GM19455 (cell line): ENCODE results near the gene IL23A.
"Not testable (repeated sequence)": the region's sequence is repeated elsewhere in the genome, so short reads cannot be mapped to it uniquely, and the experiment has no call there.

Experiments used
- ATAC-seq: cut with Tn5 transposase; IDR thresholded peaks from one replicate; pipeline ENCODE4 v1.9.1; 2021; ENCODE audit not compliant: unreplicated experiment

Gene IL23A

DNA sequence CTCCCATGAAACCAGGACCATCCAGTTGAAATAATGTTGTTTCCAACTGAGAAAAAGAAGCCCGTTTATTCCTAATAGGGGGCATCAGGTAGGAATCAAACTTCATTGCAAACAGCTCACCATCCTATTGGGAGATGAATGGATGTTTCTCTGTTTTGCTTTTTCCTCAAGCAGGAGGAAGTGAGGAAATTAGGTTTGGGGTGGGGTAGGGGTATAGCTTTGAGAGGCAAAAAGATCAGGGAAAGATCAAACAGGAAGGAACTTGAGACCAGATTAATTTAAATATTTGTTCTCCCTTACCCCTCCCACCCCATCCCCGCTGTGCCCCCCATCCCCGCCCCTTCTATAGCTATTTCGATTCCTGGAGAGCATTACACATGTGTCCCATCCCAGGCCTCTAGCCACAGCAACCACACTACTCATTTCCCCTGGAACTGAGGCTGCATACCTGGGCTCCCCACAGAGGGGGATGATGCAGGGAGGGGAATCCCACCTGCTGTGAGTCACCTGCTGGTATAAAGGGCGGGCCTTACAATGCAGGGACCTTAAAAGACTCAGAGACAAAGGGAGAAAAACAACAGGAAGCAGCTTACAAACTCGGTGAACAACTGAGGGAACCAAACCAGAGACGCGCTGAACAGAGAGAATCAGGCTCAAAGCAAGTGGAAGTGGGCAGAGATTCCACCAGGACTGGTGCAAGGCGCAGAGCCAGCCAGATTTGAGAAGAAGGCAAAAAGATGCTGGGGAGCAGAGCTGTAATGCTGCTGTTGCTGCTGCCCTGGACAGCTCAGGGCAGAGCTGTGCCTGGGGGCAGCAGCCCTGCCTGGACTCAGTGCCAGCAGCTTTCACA lies at the start of gene IL23A:
Gene IL23A, plus strand, starts transcription at position 577 of the 850 bp plus-strand sequence. Its CDS starts 161 bp downstream, at position 738.
- ATAC-seq: no peak

- no peak for ATAC-seq
Measured at GRCh38 chr12:56293795-56294194, 44.9 kb upstream of the IL23A start.

- ATAC-seq: no peak
Measured at GRCh38 chr12:56296295-56296694, 42.4 kb upstream of the IL23A start.

- no peak for ATAC-seq
Measured at GRCh38 chr12:56297400-56297799, 41.3 kb upstream of the IL23A start.

GRCh38 chr12:56298828-56299227 lies 39.9 kb upstream of the IL23A start:
- ATAC-seq: no peak

- peak; percentile 12 for ATAC-seq
Measured at GRCh38 chr12:56299308-56299852, 39.3 kb upstream of the IL23A start.

DNA sequence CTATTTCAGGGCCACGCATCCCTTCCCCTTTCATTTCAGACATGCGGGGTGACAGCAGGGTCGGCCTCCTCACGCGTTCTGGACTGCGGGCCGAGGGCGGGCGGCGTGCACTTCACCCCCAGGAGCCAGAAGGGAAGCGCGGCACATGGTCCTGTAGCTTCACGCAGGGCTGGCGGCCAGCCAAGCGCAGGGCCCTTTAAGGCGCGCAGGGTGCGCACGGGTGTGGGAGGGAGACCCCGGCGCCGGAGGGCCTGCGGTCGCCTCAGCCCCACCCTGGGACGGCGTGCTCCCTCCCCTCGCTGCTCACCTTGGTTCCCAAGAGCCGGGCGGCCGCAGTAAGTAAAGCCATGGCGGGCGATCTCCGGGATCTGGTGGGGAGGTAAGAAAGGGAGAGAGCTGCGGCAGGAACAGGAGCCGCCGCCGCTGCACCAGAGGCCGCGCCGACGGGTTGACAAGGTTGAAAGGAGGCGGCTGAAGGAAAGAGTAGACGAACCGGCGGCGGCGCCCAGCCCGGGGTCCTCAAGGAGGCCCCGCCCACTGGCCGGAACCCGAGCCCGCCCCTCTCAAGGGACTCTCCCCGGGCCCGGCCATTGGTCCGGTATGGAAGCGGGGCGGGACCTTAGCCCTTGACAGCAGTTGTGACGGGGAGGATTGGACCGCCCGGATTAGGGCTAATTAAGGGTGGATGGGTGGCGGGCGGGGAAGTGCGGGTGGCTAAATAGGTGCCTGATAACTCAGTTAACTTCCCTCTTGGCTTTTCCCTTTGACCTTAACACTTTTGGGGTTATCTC lies 38.6 kb upstream of the IL23A start, which contains the start of gene CS:
Gene CS, minus strand, starts transcription at position 478 of the 791 bp plus-strand sequence. Its CDS starts 129 bp downstream, at position 349.
- ATAC-seq: peak; percentile 93

DNA sequence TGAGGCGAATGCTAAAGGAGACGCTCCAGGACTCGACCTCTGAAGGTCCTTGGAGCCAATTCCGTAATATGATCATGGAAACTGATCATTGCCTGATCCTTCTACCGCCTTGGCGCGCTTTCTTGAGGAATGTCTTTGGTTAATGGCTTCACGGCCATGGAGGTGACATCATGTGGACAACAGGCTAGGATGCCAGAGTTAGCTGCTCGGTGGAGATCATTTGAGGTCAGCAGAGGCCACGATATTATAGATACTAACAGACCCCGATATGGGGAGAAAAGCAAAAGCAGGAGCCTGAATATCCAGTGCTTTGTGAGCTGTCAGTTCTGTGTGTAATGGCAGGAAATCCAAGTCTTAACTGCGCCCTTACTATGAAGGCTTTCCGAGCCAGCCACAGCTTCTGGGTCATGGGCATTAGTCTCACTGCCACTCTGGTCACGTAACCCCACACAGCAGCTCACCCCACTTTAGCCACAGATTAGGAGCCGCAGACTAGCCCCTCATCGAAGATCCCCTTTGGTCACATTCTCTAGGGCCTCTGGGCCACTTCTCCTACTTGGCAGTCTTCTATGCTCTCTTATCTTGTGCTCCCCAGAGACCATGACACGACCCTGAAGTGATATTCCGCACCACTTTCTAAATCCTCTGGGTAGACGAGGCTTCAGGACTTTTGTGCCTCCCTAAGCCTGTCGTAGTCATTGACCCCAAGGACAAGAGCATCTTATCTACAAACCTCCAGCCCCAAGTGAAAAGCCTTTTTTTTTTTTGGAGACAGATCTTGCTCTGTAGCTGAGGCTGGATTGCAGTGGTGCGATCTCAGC lies 37.8 kb upstream of the IL23A start:
- no peak for ATAC-seq

DNA sequence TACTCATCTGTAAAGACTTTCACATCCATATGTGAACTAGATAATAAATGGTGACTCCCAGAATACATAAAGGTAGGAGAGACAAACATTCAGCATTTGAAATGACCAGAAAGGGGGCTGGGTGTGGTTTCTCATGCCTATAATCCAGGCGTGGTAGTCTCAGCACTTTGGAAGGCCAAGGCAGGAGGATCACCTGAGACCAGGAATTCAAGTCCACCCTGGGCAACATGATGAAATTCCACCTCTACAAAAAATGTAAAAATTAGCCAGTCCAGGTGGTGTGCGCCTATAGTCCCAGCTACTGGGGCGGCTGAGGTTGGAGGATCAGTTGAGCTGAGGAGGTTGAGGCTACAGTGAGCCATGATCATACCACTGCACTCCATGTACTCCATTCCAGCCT lies 34.4 kb upstream of the IL23A start:
- ATAC-seq: no peak

- ATAC-seq: no peak
Measured at GRCh38 chr12:56304872-56305590, 33.7 kb upstream of the IL23A start.

DNA sequence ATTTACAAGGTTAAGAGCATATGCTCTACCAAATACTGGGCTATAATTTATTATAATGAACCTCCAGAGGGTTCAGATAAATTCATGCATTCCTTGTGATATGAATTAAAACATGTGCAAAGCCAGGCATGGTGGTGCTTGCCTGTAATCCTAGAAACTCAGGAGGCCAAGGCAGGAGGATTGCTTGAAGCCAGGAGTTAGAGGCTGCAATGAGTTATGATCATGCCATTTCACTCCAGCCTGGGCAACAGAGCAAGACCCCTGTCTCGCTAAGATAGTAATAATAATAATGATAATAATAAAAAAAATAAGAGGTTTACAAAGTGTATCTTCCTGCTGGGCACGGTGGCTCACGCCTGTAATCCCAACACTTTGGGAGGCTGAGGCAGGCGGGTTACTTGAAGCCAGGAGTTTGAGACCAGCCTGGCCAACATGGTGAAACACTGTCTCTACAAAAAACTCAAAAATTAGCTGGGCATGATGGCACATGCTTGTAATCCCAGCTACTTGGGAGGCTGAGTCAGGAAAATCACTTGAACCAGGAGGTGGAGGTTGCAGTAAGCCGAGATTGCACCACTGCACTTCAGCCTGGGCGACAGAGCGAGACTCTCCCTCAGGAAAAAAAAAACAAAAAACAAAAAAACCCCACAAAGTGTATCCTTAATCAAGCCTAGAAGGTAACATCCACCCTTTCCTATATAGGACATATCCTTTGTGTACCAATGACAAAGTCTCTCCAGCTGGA lies 31.3 kb upstream of the IL23A start:
- ATAC-seq: no peak

- no peak for ATAC-seq
Measured at GRCh38 chr12:56308714-56309113, 30.0 kb upstream of the IL23A start.

- no peak for ATAC-seq
Measured at GRCh38 chr12:56311003-56311402, 27.7 kb upstream of the IL23A start.

DNA sequence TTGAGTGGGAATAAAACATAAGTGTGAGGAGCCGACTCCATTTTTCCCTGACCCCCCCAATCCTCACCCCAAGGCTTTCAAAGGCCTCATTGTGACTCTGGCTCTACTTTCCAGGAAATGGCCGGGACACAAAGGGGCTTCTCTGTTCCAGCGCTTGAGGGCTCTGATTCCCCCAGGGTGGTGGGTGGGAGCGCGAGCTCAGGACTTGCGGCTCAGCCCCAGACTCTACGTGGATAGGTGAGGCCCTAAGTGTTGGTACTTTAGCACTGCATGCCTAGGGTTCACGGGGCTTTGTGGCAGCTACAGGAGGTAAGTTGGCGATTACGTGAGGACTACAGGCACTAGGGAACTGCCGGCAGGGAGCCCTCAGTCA lies 23.4 kb upstream of the IL23A start:
- ATAC-seq: no peak

GRCh38 chr12:56315622-56316473 lies 22.8 kb upstream of the IL23A start, which contains the start of gene CNPY2:
TSS of gene CNPY2 (minus strand) at chr12:56315988. CDS start at chr12:56315217, 771 bp downstream.
- ATAC-seq: peak; percentile 89

GRCh38 chr12:56317675-56318074 lies 21.0 kb upstream of the IL23A start:
- ATAC-seq: no peak

DNA sequence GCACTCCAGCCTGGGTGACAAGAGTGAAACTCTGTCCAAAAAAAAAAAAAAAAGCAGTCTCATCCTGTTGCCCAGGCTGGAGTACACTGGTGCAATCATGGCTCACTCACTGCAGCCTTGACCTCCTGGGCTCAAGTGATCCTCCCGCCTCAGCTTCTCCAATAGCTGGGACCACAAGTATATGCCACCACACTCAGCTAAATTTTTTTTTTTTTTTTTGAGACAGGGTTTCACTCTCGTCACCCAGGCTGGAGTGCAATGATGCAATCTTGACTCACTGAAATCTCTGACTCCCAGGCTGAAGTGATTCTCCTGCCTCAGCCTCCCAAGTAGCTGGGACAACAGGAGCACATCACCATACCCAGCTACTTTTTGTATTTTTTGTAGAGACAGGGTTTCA lies 17.7 kb upstream of the IL23A start:
- ATAC-seq: no peak

DNA sequence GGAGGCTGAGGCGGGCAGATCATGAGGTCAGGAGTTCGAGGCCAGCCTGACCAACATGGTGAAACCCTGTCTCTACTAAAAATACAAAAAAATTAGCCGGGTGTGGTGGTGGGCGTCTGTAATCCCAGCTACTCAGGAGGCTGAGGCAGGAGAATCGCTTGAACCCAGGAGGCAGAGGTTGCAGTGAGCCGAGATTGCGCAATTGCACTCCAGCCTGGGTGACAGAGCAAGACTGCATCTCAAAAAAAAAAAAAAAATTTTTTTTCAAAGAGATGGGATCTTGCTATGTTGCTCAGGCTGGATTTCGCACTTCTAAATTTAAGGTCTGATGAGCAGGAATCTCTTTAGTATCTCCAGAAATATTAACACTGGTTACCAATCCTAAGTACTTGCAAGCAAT lies 17.1 kb upstream of the IL23A start:
- ATAC-seq: not testable (repeated sequence)
